Stomach (tissue), 4 donors: ENCODE data around the gene STEAP4.

Source experiments
- EP300 ChIP-seq: sonication (generic); formaldehyde crosslinking; IDR thresholded peaks from one replicate; pipeline ENCODE4 v1.6.1; 2017; ENCODE audit warnings: antibody characterized with exemption
- POLR2A ChIP-seq, 4 donors: fragments of 450-650 bp; IDR thresholded peaks; one replicate each; pipeline ENCODE4 v1.6.1; 2016; ENCODE audit warnings: antibody characterized with exemption in 4 of 4, control low read depth in 2 of 4, mild to moderate bottlenecking in 1 of 4, moderate library complexity in 1 of 4
- POLR2AphosphoS5 ChIP-seq, 3 donors: sonication (generic); formaldehyde crosslinking; IDR thresholded peaks; one replicate each; pipeline ENCODE4 v1.6.1; 2016; ENCODE audit warnings: antibody characterized with exemption in 3 of 3
- TF ChIP-seq, protein P1 (sequence below), 7 experiments: fragments of 450-650 bp in 4 of 7; fragments of 200-600 bp in 3 of 7; sonication (generic) in 3 of 7; IDR thresholded peaks; one replicate each; pipeline ENCODE4 v1.5.1; 2016 to 2019; ENCODE audit warnings: antibody characterized with exemption in 7 of 7, control low read depth in 2 of 7, mild to moderate bottlenecking in 1 of 7

DNA sequence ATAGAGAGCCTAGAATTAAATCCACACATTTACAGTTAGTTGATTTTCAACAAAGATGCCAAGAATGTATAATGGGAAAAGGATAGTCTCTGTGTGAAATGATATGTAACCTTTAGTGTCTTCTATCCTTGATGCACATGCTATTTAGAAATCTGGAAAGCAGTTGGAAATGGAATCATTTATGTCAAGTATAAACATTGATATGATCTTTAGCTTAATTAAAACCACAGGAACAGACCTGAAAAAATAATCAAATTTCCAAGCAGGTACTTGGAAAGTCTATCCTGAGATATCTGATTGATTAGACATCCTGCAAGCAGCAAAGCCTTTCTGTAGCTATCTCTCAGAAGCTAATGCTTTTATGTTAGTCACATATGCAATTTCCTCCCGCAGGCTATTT is 62.4 kb downstream of the STEAP4 start:
- TF ChIP-seq, protein P1, sequence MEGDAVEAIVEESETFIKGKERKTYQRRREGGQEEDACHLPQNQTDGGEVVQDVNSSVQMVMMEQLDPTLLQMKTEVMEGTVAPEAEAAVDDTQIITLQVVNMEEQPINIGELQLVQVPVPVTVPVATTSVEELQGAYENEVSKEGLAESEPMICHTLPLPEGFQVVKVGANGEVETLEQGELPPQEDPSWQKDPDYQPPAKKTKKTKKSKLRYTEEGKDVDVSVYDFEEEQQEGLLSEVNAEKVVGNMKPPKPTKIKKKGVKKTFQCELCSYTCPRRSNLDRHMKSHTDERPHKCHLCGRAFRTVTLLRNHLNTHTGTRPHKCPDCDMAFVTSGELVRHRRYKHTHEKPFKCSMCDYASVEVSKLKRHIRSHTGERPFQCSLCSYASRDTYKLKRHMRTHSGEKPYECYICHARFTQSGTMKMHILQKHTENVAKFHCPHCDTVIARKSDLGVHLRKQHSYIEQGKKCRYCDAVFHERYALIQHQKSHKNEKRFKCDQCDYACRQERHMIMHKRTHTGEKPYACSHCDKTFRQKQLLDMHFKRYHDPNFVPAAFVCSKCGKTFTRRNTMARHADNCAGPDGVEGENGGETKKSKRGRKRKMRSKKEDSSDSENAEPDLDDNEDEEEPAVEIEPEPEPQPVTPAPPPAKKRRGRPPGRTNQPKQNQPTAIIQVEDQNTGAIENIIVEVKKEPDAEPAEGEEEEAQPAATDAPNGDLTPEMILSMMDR (IDR thresholded peaks at IDR 0.05): no peak
- TF ChIP-seq EP300: no peak
- TF ChIP-seq POLR2A (IDR thresholded peaks at IDR 0.05): no peak
- TF ChIP-seq POLR2AphosphoS5 (IDR thresholded peaks at IDR 0.05): no peak
